Measurements from ENCODE around the gene PIM2. TPM values are rescaled to one million over a fixed set of nuclear protein-coding genes. Genes with fewer than 3 reads are reported as not detected.
A peak's percentile ranks its signal among the peaks of the same experiment; 100 is the strongest.

The PIM2 gene
- total RNA-seq, 2 donors from 2014 or later = 2.3 to 7.9 TPM

DNA sequence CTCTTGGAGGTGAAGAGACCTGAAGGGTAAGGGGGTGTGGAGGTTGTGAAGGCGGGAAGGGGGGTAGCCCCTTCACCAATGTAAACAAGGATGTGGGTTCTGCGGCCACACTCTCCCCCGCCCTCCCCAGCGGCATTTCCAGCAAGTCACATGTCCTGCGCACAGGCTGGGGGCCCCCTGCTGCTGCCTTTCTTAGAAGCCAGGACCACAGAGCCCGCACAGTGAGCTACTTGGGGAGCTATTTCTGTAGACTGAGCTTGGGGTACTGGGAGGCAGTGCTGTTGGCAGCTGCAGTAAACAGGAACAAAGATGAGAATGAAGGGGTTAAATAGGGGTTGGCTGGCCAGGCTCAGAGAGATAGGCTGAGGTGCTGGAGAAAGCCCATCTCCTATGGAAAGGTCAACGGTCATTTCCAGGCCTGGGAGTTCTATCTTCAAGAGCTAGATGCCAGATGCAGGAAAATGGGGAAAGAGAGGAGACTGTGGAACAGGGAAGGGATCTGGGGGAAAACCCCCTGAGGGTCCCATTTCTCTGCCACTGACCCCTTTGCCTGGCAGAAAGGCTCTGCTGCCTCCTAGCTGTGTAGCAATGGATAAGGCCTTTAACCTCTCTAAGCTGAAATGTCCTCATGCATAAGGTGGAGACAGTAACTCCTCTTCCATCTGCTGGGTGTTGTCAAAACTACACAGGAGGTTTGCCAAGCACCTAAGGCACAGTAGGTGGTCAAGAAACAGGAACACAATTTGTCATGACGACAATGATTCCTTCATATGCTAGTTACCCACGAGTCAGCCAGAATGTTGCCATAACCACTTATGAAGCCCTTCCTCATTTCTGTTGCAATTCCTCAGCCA, 18.5 kb upstream of the PIM2 start:
- no peaks in the 10 kb centered on the region for H3K9me3 ChIP-seq
- DNase-seq = peak in 2 of 4 donors; percentile 29 to 55
- intact Hi-C loops (cut with DNase I) = no loop called here
- no peaks in the 10 kb centered on the region for H3K27me3 ChIP-seq
- no peak overlapping the region for H3K4me3 ChIP-seq
- WGBS, 2 donors = 62 to 63% methylated on average over 5 to 7 of the region's 9 CpGs
- peaks cover 16% of the 10 kb centered on the region for H3K4me1 ChIP-seq
- peaks cover 0 to 1% of the 10 kb centered on the region in 2 donors for H3K36me3 ChIP-seq (replicated peaks in 1 of 2; ENCODE audit: insufficient read depth in 1 of 2, low read depth in 2 of 2)
- H3K27ac ChIP-seq = peak overlapping the region in 1 of 4 donors; percentile 45
- no peak for TF ChIP-seq POLR2A (IDR thresholded peaks at IDR 0.05)
- TF ChIP-seq, protein P1, sequence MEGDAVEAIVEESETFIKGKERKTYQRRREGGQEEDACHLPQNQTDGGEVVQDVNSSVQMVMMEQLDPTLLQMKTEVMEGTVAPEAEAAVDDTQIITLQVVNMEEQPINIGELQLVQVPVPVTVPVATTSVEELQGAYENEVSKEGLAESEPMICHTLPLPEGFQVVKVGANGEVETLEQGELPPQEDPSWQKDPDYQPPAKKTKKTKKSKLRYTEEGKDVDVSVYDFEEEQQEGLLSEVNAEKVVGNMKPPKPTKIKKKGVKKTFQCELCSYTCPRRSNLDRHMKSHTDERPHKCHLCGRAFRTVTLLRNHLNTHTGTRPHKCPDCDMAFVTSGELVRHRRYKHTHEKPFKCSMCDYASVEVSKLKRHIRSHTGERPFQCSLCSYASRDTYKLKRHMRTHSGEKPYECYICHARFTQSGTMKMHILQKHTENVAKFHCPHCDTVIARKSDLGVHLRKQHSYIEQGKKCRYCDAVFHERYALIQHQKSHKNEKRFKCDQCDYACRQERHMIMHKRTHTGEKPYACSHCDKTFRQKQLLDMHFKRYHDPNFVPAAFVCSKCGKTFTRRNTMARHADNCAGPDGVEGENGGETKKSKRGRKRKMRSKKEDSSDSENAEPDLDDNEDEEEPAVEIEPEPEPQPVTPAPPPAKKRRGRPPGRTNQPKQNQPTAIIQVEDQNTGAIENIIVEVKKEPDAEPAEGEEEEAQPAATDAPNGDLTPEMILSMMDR (IDR thresholded peaks at IDR 0.05) = no peak
- ATAC-seq = no peak

DNA sequence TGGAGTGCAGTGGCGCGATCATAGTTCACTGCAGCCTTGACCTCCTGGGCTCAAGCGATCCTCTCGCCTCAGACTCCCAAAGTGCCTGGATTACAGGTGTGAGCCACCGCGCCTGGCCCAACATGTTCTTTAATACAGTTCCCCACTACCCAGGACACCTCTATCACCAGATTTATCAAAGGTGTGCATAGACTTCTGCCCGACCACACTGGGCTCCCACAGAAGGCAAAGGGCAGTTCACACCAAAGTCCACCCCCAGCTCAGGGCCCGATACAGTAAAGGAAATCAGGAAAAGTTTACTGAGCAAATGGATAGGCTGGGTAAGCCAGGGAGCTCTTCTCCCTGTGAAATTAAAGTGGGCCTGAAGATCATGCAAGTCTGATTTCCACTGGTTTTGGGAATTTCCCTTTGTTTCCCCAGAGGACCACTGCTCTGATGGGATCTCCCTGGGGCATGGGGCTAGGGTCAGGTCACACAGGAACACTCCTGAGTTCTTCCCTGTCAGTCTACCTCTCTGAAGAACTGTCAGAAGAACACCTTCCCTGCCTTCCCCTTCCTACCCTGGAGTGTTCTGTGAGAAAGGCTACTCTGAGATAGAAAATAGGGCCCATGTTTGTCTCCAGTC, 17.7 kb upstream of the PIM2 start:
- intact Hi-C loops (cut with DNase I) = no loop called here
- ATAC-seq = no peak
- H3K36me3 ChIP-seq (replicated peaks in 1 of 2; ENCODE audit: insufficient read depth in 1 of 2, low read depth in 2 of 2) = peaks cover 0 to 1% of the 10 kb centered on the region in 2 donors
- no peaks in the 10 kb centered on the region for H3K9me3 ChIP-seq
- no peak overlapping the region for H3K4me3 ChIP-seq
- no peaks in the 10 kb centered on the region for H3K27me3 ChIP-seq
- H3K4me1 ChIP-seq = peaks cover 10% of the 10 kb centered on the region
- H3K27ac ChIP-seq = peak overlapping the region in 1 of 4 donors; percentile 8
- no peak for DNase-seq
- TF ChIP-seq, protein P1 (IDR thresholded peaks at IDR 0.05) = no peak
- WGBS, 2 donors = 84 to 92% methylated on average over 7 to 8 of the region's 8 CpGs

DNA sequence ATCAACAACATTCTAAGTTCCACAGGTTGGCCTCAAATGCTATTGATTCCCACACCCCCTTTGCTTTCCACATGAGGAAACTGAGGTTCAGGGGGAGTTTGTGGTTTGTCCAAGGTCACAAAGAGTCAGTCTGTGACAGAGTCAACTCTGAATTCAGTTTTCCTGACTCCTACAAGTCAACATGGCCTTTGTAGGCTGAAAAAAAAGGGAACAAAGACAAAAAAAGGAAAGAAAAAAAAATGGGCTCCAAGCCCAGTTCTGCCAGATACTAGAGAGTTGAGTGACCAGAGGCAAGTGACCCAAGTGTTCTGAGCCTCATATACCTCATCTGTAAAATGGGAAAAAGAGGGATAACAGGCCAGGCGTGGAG, 16.5 kb upstream of the PIM2 start:
- Histone ChIP-seq H3K4me3 (no peak overlapping the region), H3K27ac (no peak overlapping the region), H3K4me1 (peaks cover under 1% of the 10 kb centered on the region), H3K36me3 (replicated peaks in 1 of 2; ENCODE audit: insufficient read depth in 1 of 2, low read depth in 2 of 2) (peaks cover 0 to 1% of the 10 kb centered on the region in 2 donors), H3K27me3 (no peaks in the 10 kb centered on the region), H3K9me3 (no peaks in the 10 kb centered on the region)
- ATAC-seq = no peak
- no peak for DNase-seq
- intact Hi-C loops (cut with DNase I) = no loop called here
- TF ChIP-seq POLR2A (IDR thresholded peaks at IDR 0.05) = no peak
- TF ChIP-seq, protein P1 (IDR thresholded peaks at IDR 0.05) = no peak
- WGBS, 2 donors = 67 to 100% methylated on average over 1 of the region's 1 CpG

DNA sequence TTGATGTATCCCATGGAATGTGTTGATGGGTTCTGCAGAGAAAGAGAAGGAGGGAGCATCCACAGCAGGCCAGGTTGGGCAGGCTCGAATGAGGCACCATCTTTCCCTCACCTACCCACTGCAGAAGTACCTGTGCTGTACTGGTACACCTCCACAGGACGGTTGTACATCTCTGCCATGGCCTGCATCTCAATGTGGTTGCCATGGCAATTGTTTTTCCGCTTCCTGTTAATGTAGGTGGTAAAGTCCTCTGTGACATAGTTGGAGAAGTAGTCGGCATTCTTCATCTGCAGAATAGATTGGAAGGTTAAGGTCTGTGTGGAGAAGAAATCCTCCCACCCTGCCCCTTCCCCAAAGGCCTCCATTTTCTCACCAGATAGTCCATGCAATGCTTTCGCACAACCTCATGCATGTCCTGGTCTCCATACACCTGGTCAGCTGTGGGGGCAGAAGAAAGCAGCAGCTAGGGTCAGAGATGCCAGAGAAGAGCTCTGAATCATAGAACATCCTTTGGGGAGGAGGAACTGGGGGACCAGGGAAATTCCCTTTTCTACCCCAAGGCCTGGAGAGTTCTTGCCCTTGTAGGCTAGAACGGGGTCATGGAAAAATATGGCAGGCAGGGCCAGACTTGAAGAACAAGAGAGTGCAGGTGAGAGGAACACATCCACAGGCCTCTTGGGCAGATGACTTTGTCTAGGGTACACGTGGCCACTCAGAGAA, 15.9 kb upstream of the PIM2 start:
- Histone ChIP-seq H3K27me3 (no peaks in the 10 kb centered on the region), H3K4me1 (no peaks in the 10 kb centered on the region), H3K9me3 (no peaks in the 10 kb centered on the region), H3K4me3 (no peak overlapping the region), H3K36me3 (replicated peaks in 1 of 2; ENCODE audit: insufficient read depth in 1 of 2, low read depth in 2 of 2) (peaks cover 0 to 4% of the 10 kb centered on the region in 2 donors), H3K27ac (no peak overlapping the region)
- WGBS, 2 donors = 78 to 85% methylated on average over 4 to 5 of the region's 7 CpGs
- intact Hi-C loops (cut with DNase I) = no loop called here
- DNase-seq (no peak), ATAC-seq (no peak)
- TF ChIP-seq POLR2A (IDR thresholded peaks at IDR 0.05) = no peak
- TF ChIP-seq, protein P1 (IDR thresholded peaks at IDR 0.05) = no peak
